HG03039 (cell line): ENCODE measurements around the gene RINT1.

ENCODE experiments used
- ATAC-seq: cut with Tn5 transposase; IDR thresholded peaks from one replicate; pipeline ENCODE4 v1.9.1; 2021; ENCODE audit warnings: mild to moderate bottlenecking, moderate library complexity; ENCODE audit not compliant: unreplicated experiment

Gene RINT1

GRCh38 chr7:105530546-105530945, 1.5 kb upstream of the RINT1 start:
- no peak for ATAC-seq

GRCh38 chr7:105532709-105533460, 884 bp downstream of the RINT1 start:
- no peak for ATAC-seq

GRCh38 chr7:105538339-105538738, 6.3 kb downstream of the RINT1 start:
- ATAC-seq, result no peak

- no peak for ATAC-seq
Observed at GRCh38 chr7:105559926-105560325, 27.9 kb downstream of the RINT1 start.

GRCh38 chr7:105565190-105565589, 33.2 kb downstream of the RINT1 start:
- ATAC-seq, result no peak

GRCh38 chr7:105567024-105567423, 35.0 kb downstream of the RINT1 start:
- ATAC-seq, result no peak

GRCh38 chr7:105567821-105568220, 35.8 kb downstream of the RINT1 start:
- no peak for ATAC-seq

- ATAC-seq, result no peak
Observed at GRCh38 chr7:105571891-105572290, 39.9 kb downstream of the RINT1 start.

- no peak for ATAC-seq
Observed at GRCh38 chr7:105577251-105577650, 45.2 kb downstream of the RINT1 start.

- no peak for ATAC-seq
Observed at GRCh38 chr7:105578496-105578895, 46.5 kb downstream of the RINT1 start.

- no peak for ATAC-seq
Observed at GRCh38 chr7:105580022-105580740, 48.2 kb downstream of the RINT1 start.

- ATAC-seq, result peak; percentile 63
Observed at GRCh38 chr7:105581066-105581811, 49.2 kb downstream of the RINT1 start, which contains the start of gene EFCAB10. Gene EFCAB10 (minus strand): TSS chr7:105581493. CDS start chr7:105581463, 30 bp downstream.

GRCh38 chr7:105583061-105583460, 51.1 kb downstream of the RINT1 start:
- no peak for ATAC-seq

- no peak for ATAC-seq
Observed at GRCh38 chr7:105584165-105584564, 52.2 kb downstream of the RINT1 start.

GRCh38 chr7:105585850-105586500, 54.0 kb downstream of the RINT1 start:
- no peak for ATAC-seq

- no peak for ATAC-seq
Observed at GRCh38 chr7:105587909-105588635, 56.1 kb downstream of the RINT1 start.

GRCh38 chr7:105589356-105590077, 57.5 kb downstream of the RINT1 start:
- peak; percentile 78 for ATAC-seq

- ATAC-seq, result no peak
Observed at GRCh38 chr7:105590793-105591192, 58.8 kb downstream of the RINT1 start.

GRCh38 chr7:105591522-105591921, 59.5 kb downstream of the RINT1 start:
- no peak for ATAC-seq

- ATAC-seq, result no peak
Observed at GRCh38 chr7:105594034-105594433, 62.0 kb downstream of the RINT1 start.
